Stimulated activated memory B cell treated with anti-CD40 and anti-IgM and Interleukin-4, amounts not matched to agents 10 μg/mL and 1 μg/mL and 100 μg/mL, for 72 hours (primary cell): Measurements from ENCODE around the gene ASIC4.
A peak's percentile ranks its signal among the peaks of the same experiment; 100 is the strongest.

Source experiments
- ATAC-seq: fragments of 150-1000 bp; cut with Tn5 transposase; 2 replicates; pipeline ENCODE4 v1.10.0; 2021
- H3K27ac Mint-ChIP-seq: one replicate; pipeline ENCODE4 v1.8.0; 2022; ENCODE audit warnings: mild to moderate bottlenecking, mixed read lengths
- H3K27me3 Mint-ChIP-seq: one replicate; pipeline ENCODE4 v1.8.0; 2022; ENCODE audit warnings: mixed read lengths
- H3K36me3 Mint-ChIP-seq: one replicate; pipeline ENCODE4 v1.8.0; 2022; ENCODE audit warnings: mixed read lengths
- H3K4me1 Mint-ChIP-seq: one replicate; pipeline ENCODE4 v1.8.0; 2022; ENCODE audit warnings: mixed read lengths
- H3K4me3 Mint-ChIP-seq: one replicate; pipeline ENCODE4 v1.8.0; 2022; ENCODE audit warnings: mild to moderate bottlenecking, moderate library complexity, mixed read lengths
- H3K9me3 Mint-ChIP-seq: one replicate; pipeline ENCODE4 v1.8.0; 2022; ENCODE audit warnings: mixed read lengths

The ASIC4 gene

GRCh38 chr2:219500135-219500534 lies 14.1 kb upstream of the ASIC4 start:
- H3K9me3 Mint-ChIP-seq, result no peaks in the 10 kb centered on the region
- H3K27ac Mint-ChIP-seq, result peak overlapping the region; percentile 82
- H3K27me3 Mint-ChIP-seq, result peaks cover 28% of the 10 kb centered on the region
- peak overlapping the region; percentile 97 for H3K4me3 Mint-ChIP-seq
- ATAC-seq, result no peak
- peaks cover 23% of the 10 kb centered on the region for H3K36me3 Mint-ChIP-seq
- H3K4me1 Mint-ChIP-seq, result peaks cover 32% of the 10 kb centered on the region

GRCh38 chr2:219501849-219502248 lies 12.4 kb upstream of the ASIC4 start:
- no peak for ATAC-seq
- Mint-ChIP-seq H3K9me3 (no peaks in the 10 kb centered on the region), H3K36me3 (peaks cover 40% of the 10 kb centered on the region), H3K27me3 (peaks cover 14% of the 10 kb centered on the region), H3K4me1 (peaks cover 26% of the 10 kb centered on the region), H3K27ac (no peak overlapping the region), H3K4me3 (no peak overlapping the region)

GRCh38 chr2:219502618-219503017 lies 11.7 kb upstream of the ASIC4 start:
- no peak for ATAC-seq
- no peak overlapping the region for H3K27ac Mint-ChIP-seq
- H3K4me3 Mint-ChIP-seq, result no peak overlapping the region
- H3K4me1 Mint-ChIP-seq, result peaks cover 26% of the 10 kb centered on the region
- H3K9me3 Mint-ChIP-seq, result no peaks in the 10 kb centered on the region
- peaks cover 46% of the 10 kb centered on the region for H3K36me3 Mint-ChIP-seq
- peaks cover 11% of the 10 kb centered on the region for H3K27me3 Mint-ChIP-seq

- H3K27ac Mint-ChIP-seq, result no peak overlapping the region
- no peaks in the 10 kb centered on the region for H3K9me3 Mint-ChIP-seq
- H3K4me3 Mint-ChIP-seq, result no peak overlapping the region
- ATAC-seq, result no peak
- peaks cover 13% of the 10 kb centered on the region for H3K4me1 Mint-ChIP-seq
- peaks cover 52% of the 10 kb centered on the region for H3K36me3 Mint-ChIP-seq
- H3K27me3 Mint-ChIP-seq, result peaks cover 27% of the 10 kb centered on the region
Observed at GRCh38 chr2:219505585-219505984, 8.7 kb upstream of the ASIC4 start.

GRCh38 chr2:219506153-219506801 lies 8.0 kb upstream of the ASIC4 start:
- ATAC-seq, result no peak
- H3K27me3 Mint-ChIP-seq, result peaks cover 34% of the 10 kb centered on the region
- H3K9me3 Mint-ChIP-seq, result no peaks in the 10 kb centered on the region
- H3K27ac Mint-ChIP-seq, result no peak overlapping the region
- H3K36me3 Mint-ChIP-seq, result peaks cover 52% of the 10 kb centered on the region
- no peak overlapping the region for H3K4me3 Mint-ChIP-seq
- peaks cover 19% of the 10 kb centered on the region for H3K4me1 Mint-ChIP-seq

- Mint-ChIP-seq H3K27me3 (peaks cover 41% of the 10 kb centered on the region), H3K9me3 (no peaks in the 10 kb centered on the region), H3K4me3 (no peak overlapping the region), H3K36me3 (peaks cover 48% of the 10 kb centered on the region), H3K27ac (no peak overlapping the region), H3K4me1 (peaks cover 22% of the 10 kb centered on the region)
- no peak for ATAC-seq
Observed at GRCh38 chr2:219506802-219507526, 7.3 kb upstream of the ASIC4 start.

GRCh38 chr2:219507581-219508443 lies 6.5 kb upstream of the ASIC4 start:
- Mint-ChIP-seq H3K36me3 (peaks cover 47% of the 10 kb centered on the region), H3K4me1 (peaks cover 26% of the 10 kb centered on the region), H3K9me3 (no peaks in the 10 kb centered on the region), H3K4me3 (no peak overlapping the region), H3K27ac (no peak overlapping the region), H3K27me3 (peaks cover 50% of the 10 kb centered on the region)
- ATAC-seq, result no peak

GRCh38 chr2:219508444-219508734 lies 5.9 kb upstream of the ASIC4 start:
- H3K9me3 Mint-ChIP-seq, result no peaks in the 10 kb centered on the region
- H3K27me3 Mint-ChIP-seq, result peaks cover 55% of the 10 kb centered on the region
- no peak for ATAC-seq
- H3K36me3 Mint-ChIP-seq, result peaks cover 46% of the 10 kb centered on the region
- H3K4me3 Mint-ChIP-seq, result no peak overlapping the region
- H3K27ac Mint-ChIP-seq, result no peak overlapping the region
- H3K4me1 Mint-ChIP-seq, result peaks cover 31% of the 10 kb centered on the region

GRCh38 chr2:219508971-219509779 lies 5.1 kb upstream of the ASIC4 start:
- Mint-ChIP-seq H3K27me3 (peaks cover 63% of the 10 kb centered on the region), H3K4me3 (no peak overlapping the region), H3K4me1 (peaks cover 39% of the 10 kb centered on the region), H3K9me3 (no peaks in the 10 kb centered on the region), H3K36me3 (peaks cover 38% of the 10 kb centered on the region), H3K27ac (no peak overlapping the region)
- peak; percentile 2 for ATAC-seq

GRCh38 chr2:219509780-219510511 lies 4.3 kb upstream of the ASIC4 start:
- peaks cover 71% of the 10 kb centered on the region for H3K27me3 Mint-ChIP-seq
- H3K36me3 Mint-ChIP-seq, result peaks cover 30% of the 10 kb centered on the region
- ATAC-seq, result peak; percentile 65
- peaks cover 42% of the 10 kb centered on the region for H3K4me1 Mint-ChIP-seq
- no peak overlapping the region for H3K27ac Mint-ChIP-seq
- H3K4me3 Mint-ChIP-seq, result peak overlapping the region; percentile 21
- H3K9me3 Mint-ChIP-seq, result no peaks in the 10 kb centered on the region

- peaks cover 78% of the 10 kb centered on the region for H3K27me3 Mint-ChIP-seq
- peaks cover 24% of the 10 kb centered on the region for H3K36me3 Mint-ChIP-seq
- H3K4me3 Mint-ChIP-seq, result peak overlapping the region; percentile 21
- H3K9me3 Mint-ChIP-seq, result no peaks in the 10 kb centered on the region
- peaks cover 42% of the 10 kb centered on the region for H3K4me1 Mint-ChIP-seq
- no peak for ATAC-seq
- H3K27ac Mint-ChIP-seq, result no peak overlapping the region
Observed at GRCh38 chr2:219510512-219511135, 3.7 kb upstream of the ASIC4 start.

GRCh38 chr2:219511547-219512325 lies 2.5 kb upstream of the ASIC4 start:
- ATAC-seq, result no peak
- Mint-ChIP-seq H3K4me3 (no peak overlapping the region), H3K4me1 (peaks cover 42% of the 10 kb centered on the region), H3K27me3 (peaks cover 89% of the 10 kb centered on the region), H3K9me3 (no peaks in the 10 kb centered on the region), H3K36me3 (peaks cover 13% of the 10 kb centered on the region), H3K27ac (no peak overlapping the region)

GRCh38 chr2:219512524-219513216 lies 1.6 kb upstream of the ASIC4 start:
- peaks cover 94% of the 10 kb centered on the region for H3K27me3 Mint-ChIP-seq
- peaks cover 6% of the 10 kb centered on the region for H3K36me3 Mint-ChIP-seq
- no peak overlapping the region for H3K4me3 Mint-ChIP-seq
- H3K27ac Mint-ChIP-seq, result no peak overlapping the region
- ATAC-seq, result no peak
- H3K4me1 Mint-ChIP-seq, result peaks cover 42% of the 10 kb centered on the region
- H3K9me3 Mint-ChIP-seq, result no peaks in the 10 kb centered on the region
